Measurements from ENCODE around the gene FSTL4.

FSTL4 gene

DNA sequence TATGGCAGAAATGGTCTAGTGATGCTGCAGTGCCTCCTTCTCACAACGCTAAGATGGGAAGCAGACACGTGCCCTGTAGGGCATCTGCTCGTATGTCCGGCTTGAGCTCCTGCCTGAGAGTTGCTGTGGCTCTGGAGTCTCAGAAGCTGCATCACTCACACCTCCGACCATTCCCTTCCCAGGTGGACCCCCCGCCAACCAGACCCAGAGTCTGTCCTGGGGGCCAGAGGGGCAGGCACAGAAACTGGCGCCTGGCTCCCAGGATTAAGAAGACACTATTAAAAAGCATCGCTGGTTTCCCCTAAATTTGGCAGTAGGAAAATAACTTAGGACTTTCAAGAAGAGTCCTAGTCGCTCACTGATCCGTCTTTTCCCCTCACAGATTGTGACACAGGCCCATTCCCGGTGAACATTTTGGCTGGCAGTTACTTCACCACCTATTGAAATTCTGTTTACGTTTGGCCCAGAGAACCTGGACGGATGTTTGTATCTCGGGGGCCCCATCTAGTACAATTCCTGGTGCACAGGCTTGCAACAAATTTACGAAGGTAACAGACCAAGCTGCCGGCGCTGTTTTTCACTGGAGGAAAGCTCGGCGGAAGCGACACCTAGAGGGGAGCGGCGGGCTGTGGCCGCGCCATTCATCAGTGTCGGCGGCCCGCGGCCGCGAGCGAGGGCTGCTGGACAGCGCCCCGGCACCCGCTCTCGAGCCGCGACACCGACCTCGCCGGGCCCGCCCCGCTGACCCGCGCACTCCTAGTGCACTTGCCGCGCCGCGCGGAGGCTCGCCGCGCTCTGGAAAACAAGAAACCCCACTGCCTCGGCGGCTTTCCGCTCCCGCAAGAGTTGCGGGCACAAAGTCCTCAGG is 1.6 kb downstream of the FSTL4 start:
- DNase-seq = peak; percentile 19

DNA sequence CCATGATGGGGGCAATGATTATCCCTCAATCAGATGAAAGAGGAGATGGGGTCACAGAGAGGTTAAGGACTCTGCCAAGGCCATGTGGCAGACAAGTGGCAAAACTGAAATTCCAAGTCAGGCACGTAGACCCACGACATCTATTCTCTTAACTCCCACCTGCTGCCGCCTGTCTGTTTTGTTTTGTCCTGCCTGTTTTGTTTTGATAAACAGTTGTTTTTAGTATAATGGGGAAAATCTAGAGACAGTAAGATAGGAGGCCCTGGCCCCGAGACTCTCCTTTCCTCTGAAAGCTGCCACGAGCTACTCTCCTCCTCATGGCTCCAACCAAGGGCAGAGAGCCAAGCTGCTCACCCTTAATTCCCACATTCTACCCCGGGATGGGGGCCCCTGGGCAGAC is 4.9 kb downstream of the FSTL4 start:
- DNase-seq = no peak

DNA sequence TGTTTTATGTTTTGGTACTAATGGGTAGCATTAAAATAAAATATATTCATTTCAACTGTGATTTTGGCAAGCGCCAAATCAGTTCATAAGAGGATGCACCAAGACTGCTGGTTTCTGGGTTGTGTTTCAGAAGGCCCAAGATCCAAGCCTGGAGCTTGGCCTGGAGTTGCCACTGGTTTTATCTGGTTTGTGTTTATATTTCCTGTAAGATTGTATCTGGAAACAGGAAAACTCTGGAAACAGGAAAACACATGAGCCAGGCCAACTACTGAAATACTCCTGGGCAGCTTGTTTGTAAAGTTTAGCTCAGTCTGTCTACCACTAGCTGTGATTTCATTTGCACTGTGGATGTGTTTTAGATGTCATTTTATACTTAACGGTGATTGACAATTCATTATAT is 5.5 kb downstream of the FSTL4 start:
- no peak for DNase-seq

DNA sequence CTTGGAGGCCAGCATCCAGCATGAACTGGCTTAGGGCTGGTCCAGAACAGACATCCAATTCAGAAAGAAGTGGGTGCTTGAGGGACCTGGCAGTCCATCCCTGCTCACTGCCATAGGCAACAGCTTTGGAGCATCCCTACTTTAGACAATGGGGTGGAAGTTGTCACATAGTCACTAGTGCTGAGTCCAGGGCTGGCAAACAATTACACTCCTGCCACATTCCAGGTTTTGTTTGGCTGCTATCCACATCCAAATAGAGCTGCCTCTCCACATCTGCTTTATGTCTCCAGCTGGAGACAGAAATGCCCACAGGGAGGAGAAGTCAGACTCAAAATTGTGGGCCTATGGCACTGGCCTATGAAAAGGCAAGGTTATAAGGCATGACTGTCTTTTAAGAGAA is 7.0 kb downstream of the FSTL4 start:
- DNase-seq = no peak

DNA sequence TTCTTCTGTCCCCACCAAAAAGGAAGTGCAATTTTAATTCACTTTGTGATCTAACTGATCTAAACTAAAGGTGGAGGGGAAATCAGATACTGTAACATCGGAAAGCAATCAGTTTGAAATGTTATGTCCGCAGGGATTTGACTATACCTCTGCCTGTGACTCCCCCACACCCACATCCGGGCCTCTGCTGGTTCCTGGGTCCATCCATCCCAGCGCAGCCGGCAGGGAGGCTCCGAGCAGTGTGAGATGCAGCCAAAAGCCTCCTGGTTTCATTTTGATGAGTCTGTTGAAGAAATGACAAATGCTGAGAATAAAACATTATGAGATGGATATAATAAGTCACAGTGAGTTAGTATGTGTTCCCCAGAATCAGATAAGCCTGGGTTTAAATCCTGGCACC is 8.6 kb downstream of the FSTL4 start:
- no peak for DNase-seq

DNA sequence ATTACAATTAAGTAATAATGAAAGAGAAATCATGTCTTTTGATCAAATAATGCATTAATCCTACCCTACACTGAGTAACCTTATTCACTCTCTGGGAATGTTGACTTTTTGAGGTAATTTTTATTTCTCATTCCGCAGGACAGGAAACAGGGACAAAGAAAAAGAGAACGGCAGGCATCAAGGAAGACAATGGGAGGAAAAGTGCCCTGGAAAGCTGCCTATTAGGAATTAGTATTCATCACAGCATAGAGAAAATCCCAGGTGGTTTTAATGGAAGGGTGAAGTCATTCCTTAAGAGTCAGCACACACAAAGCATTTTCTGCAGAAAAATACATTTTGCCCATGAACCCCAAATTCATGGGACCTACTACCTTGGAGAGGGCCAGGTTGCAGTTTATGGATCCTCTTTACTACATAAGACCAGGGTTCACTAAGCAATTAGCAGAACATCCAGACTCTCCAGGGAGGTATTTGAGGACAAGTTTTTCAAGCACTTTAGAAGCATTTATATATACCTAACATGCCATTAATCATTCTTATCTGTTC is 9.4 kb downstream of the FSTL4 start:
- DNase-seq = no peak

DNA sequence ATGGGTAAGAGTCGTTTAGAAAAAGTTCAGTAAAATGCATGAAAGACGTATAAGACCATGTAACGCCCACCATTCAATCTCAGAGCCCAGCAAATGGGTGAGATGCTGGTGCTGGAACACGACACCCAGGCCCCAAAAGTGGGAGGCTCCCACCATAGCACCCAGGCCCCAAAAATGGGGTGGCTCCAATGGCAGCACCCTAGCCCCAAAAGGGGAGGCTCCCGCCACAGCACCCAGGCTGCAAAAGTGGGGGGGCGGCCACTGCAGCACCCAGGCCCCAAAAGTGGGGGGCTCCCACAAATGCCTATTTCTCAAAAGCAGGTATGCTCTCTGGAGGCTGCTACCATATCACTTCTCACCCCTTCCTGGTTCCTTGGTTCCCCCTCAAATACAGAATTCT is 12.7 kb downstream of the FSTL4 start:
- no peak for DNase-seq

DNA sequence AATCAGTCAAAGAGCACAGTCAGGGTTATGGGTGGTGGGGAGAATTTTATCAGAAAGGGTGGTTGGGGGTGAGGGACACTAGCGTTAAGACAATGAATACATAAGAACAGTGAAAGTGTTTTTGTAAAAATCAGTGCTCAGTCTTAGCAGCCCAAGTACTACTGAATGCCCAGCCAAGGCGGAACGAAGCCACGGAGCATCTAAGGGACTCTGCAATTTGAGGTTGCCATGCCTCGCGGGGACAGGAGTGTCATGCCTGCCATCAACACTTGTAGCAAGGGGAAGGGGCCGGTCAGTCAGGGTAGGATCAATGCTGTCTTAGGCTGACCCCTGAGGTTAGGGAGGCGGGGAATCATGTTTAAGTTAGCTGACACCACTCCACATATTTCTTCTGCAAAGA is 13.3 kb downstream of the FSTL4 start:
- DNase-seq = no peak

DNA sequence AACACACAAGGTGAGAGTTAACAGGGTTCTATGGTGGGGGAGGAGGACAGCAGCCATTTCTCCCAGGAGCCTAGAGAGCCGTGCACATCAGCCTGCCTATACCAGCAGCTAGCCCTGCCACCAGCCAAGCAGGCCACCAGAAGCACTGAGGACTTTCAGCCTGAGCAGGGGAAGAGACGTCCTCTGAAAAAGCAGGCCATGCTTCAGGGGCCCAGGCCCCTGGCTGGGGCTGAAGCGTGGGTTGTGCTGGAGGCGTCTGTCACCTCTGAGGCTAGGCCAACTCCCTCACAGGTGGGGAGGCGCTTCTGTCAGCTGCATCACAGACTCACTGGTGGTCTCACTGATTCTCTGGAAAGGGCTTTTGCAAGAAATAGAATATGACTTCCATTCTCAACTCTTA is 16.3 kb downstream of the FSTL4 start:
- DNase-seq = no peak

DNA sequence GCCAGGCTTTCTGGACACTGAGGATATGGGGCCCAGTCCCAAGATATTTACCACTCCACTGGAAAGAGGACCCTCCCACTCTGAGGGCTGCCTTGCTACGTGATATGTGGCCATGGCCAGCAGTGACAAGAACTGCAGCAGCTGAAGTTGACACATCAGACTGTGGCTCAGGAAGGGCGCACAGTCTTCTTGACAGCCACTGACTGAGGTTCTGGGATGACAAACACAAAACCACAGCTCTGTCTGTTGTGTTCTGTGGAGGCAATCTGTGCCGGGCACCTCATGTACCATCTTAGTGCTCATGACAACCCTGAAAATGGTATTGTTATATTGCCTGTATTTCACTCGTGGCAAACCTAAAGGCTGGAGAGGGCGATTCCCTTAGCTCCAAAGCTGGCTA is 16.9 kb downstream of the FSTL4 start:
- no peak for DNase-seq

DNA sequence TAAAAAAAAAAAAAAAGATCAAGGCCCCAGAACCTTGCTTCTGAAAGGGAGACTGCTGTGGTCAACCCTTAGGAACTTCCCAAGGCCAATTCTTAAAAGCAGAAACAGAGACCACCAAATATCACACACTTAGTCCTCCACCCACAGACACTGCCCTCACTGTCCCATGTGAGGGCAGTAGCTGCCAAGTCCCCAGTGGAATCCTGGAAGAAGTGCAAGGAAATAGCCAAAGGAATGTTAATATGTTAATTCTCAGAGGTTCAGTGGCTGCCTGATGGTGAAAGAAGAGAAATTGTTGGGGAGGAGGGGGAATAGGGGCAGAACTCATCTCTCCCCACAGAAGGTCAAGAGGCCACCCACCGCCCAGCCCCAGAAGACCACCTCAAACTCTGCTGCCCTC is 23.1 kb downstream of the FSTL4 start:
- no peak for DNase-seq

DNA sequence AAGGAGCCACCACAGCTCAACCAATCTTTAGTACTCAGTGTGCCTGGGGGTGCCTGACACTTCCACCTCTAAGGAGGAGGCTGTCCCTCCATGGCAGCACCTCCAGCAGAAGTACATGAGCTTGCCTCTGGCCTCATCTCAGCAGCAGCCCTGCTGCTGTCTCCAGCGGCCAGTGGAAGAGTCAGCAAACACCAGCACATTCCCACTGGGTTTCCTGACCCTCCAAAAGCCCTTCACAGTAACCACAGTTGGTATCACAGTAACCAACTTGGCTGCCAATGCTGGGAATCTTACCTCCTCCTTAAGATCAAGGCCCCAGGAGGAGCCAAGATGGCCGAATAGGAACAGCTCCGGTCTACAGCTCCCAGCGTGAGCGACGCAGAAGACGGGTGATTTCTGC is 29.4 kb downstream of the FSTL4 start:
- no peak for DNase-seq

DNA sequence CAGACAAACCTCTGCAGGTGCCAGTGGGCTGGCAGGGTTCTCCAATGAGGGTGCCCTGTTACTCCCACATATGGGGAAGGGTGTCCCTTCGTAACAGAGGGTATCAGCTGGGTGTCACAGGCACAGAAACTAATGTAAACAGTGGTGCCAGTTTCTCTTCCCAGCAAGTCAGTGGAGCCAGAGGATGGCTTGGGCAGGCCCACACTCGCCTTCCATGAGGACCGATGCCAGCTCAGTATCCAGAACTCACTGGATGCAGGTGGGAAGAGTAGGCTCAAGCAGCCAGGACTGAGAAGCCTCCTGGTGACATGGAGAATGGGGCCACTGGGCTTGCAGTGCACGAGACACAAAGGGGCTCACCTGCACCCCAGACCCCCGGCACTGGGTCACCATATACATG is 30.4 kb downstream of the FSTL4 start:
- DNase-seq = no peak

DNA sequence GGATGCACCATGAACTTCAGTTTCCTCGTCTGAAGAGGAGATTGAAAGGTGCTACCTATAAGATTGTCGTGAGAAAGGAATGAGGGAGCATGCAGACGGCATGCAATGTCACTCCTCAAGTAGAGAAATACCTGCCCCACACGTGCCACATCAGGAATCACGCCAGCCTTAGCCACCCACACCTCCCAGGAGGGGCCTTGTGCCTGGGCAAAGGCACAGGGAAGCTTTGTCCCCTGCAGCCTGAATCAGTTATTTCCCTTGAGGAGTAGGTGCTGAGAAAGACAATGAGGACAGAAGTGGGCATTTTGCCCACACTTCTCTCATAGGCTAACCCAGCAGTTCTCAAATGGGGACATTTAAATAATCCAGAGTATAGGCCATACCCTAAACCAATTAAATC is 31.0 kb downstream of the FSTL4 start:
- no peak for DNase-seq

DNA sequence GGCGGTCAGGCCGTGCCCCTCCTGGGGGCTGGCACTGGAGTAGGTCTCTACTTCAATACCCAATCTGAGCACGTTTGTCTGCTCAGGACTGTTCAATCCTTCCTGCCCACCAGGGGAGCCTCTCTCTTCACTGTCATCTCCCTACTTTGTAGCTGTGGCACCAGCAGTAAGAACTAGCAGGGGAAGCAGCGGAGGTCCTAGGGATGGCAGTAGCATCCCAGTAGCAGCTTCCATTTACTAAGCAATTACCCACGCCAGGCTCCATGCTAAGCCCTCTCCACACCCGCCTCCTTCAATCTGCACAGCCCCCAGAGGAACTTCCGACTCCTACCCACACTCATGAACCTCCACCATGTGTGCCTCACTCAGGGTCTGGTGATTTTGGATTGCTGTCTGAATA is 31.7 kb downstream of the FSTL4 start:
- DNase-seq = no peak

DNA sequence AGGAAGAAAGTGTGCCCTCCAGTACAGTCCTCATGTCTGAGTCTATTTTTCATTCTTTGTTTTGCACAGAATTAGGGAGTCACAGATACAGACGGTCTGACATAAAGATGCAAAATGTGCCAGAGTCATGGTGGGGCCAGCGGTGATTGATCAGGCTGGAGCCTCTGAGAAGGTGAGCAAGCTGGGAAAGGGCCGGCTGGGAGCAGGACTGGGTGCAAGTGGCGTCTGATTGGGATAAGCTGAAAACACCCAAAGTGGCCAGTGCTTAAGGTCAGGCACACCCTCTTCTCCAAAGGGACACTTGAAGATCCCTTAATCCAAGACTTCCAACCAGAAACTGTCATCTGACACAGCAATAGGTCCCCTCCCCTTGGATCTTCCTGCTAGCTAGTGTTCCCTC is 32.6 kb downstream of the FSTL4 start:
- DNase-seq = no peak

DNA sequence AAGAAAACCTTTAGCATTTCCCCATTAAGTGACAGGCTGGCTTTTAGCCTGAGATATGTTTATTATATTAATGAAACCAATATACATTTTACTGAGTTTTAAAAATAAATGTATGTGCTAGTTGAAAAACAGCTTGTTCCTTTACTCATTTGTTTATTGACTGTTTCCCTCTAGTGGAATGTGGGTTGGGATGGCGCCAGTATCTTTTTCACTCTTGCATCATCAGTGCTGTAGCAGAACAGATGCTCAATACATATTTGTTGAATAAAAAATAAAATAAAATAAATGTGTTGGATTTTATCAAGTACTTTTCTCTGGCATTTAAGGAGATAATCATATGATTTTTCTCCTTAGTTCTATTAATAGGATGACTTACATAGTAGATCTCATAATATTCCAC is 43.0 kb downstream of the FSTL4 start:
- no peak for DNase-seq

DNA sequence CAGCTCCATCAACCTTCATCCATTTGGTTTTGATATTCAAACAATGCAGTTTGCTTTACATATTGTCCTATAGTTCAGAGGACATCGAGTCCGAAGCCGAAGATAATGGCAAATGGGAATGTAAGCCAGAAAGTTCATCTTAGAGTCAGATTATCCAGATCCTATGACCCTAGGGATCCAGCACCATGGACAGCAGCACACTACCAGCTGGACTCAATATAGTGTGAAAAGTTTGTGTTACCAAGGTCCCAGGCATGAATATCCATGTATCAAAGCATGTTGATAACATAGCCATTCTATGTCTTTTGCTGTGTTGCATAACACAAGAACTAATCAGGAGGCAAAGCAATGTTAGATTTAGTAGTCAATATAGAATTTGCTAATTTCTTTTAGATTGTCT is 46.3 kb downstream of the FSTL4 start:
- no peak for DNase-seq

DNA sequence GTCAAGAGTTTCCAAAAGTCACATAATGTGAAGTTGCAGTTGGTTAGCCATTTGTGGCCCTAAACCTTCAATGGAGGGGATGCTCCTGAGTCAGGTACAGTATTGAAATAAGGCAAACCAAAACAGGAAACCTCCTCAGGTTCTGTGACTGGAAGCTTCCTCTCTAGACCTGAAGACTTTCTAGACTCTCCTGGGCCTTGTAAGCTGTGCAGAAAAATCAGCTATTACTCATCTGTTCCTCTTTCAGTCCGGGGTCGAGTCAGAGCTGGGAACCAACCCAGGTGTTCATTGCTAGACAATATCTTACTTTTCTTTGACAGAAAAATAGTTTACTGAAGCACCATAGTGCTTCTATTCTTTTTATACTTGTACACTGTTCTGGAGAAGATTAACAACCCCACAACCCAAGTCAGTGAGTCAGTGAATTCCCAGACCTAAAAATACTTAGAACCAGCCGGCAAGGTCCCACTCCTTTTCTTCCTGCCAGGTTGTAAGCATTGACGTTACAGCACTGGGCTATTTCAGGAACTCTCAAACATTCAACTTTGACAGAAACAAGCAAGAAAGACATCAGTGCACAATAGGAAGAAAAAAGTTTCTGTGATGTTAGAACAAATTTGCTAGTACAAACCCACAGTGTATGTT is 47.3 kb downstream of the FSTL4 start:
- no peak for DNase-seq

DNA sequence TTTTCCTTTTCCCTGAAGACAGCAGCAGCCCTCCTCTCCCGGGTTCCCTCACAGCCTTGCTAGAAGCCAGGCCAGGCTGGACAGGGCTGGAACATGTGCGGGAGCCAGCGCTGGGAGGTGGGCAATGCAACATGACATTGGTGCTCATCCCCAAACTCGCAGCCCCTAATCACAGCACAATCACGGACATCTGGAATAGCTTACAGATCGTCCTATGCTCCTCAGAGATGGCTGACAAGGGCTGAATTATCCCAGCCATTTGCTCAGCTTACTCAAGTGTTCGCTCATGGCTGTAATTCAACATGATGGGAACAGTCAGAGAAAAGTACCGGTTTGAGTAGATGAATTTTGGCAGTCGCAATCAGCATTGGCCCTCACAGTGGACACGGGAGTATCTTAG is 49.8 kb downstream of the FSTL4 start:
- no peak for DNase-seq

DNA sequence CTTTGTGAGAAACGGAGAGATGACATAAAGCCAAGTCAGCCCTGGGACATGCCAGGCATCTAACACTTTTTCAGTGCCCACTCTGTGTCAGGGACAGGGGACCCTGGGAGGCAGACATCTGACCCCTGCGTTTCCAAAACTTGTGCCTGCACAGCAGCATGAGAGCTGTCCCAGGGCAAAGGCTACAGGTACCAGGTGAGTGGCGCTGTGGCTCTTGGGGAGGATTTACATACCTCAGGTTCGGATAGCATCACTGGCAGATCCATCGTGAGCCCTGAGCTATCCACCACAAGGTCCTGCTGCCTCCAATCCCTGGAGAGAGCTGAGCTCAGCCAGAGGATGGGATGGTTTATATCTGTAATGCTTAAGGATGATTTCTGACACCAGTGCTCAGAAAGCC is 52.4 kb downstream of the FSTL4 start:
- no peak for DNase-seq

DNA sequence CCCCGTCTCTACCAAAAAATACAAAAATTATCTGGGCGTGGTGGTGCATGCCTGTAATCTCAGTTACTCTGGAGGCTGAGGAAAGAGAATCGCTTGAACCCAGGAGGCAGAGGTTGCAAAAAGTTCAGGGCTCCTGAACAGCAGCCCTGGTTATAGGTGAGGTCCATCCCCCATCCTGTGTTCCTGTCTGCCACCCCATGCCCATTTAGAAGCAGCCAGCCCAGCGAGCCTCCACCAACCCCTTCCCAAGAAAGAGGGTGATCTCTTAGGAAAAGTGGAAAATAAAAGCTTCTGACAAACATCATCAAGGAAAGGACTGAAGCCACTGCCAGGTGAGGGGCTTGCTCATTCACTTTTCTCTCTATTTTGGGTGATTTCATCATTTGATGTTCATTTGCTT is 55.8 kb downstream of the FSTL4 start:
- no peak for DNase-seq

DNA sequence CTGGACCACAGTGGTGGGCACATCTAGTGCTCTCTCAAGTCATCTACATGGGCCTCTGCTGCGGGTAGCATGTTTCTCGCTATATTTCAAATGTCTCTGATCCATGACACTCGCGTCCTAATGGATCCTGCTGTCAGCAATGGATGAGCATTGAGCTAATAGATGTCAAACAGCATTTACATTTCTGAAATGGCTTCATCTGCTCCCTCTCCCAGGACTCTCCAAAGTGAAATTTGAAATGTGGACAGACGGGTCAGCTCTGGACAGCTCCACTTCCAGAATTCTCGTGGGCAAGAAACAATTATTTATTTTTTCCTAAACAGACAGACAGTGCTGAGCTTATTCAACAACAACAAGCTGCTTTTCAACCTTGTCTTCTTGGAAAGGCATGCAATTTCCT is 58.1 kb downstream of the FSTL4 start:
- DNase-seq = no peak

DNA sequence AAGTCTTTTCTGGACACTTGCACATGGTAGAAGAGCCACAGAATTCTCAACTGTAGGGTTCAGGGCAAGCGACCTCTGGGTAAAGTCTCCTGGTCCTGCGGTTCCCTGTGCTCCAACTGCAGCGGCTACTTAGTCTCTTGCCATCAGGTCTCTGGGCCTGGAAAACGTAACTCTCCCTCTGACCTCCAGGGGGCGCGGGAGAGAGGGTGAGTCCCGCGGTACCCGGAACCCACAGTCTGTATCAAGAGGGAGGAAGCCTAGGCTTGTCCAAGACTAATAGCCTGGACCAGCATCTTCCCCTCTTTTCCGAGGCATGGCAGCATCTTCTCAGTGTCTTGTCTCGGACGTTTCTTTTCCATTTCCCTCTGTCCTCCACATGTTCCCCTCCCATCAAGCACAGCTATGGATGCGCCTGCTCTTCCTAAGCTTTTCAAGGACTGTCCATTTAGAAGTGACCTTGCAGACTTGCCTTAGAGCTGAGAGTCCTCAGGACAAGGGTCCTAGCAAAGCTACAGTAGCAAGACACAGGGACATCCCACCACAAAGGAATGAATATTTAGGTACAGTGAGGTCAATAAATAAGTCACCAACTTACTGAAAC is 59.3 kb downstream of the FSTL4 start:
- DNase-seq = peak; percentile 15
